ENCODE results near the gene GAS7. TPM values are rescaled to one million over a fixed set of nuclear protein-coding genes. Genes with fewer than 3 reads are reported as not detected.

The GAS7 gene
- total RNA-seq, 1 experiment from 2014 or later: 4.1 TPM

DNA sequence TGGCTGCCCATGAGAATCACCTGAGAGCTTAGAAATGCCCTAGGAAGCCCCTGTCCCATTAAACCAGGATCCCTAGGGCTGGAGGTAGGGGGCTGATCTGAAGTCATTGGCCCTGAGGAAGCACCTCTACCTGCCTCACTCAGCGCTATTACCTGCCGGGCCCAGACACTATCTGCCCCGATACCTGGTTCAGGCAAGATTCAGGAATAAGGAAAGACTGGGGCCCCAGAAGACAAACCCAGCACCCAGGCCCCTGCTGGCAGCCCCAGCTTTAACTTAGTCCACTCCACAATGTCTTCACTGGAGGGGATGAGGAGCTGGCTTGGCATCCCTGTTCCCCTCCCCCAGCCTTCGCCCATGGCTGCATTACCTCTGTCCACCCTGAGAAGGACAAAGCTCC, 126.3 kb downstream of the GAS7 start:
- DNase-seq (ENCODE audit: low read depth, low spot score) (no peak), ATAC-seq (no peak)
- ChIA-PET POLR2A (no interaction called here), CTCF (no interaction called here), RAD21 (ENCODE audit: low non-redundant PET in 1 of 2, low total read pairs in 2 of 2, uncharacterized antibody in 2 of 2, unreplicated experiment in 2 of 2) (no interaction called here)
- no TSS peak for BruUV-seq (replicated peaks)
- H3K9me2 ChIP-seq (ENCODE audit: insufficient read depth): no peaks in the 10 kb centered on the region
- H3K9me3 ChIP-seq (ENCODE audit: control insufficient read depth in 1 of 2, insufficient read depth in 1 of 2, low read depth in 1 of 2, low read length in 2 of 2): no peaks in the 10 kb centered on the region
- no peaks in the 10 kb centered on the region for H3K36me3 ChIP-seq (ENCODE audit: control insufficient read depth in 1 of 2, insufficient read depth in 2 of 2, low read length in 2 of 2)
- intact Hi-C loops (cut with micrococcal nuclease): no loop called here
- no peaks in the 10 kb centered on the region for H4K20me1 ChIP-seq (ENCODE audit: insufficient read depth)
- H3K4me3 ChIP-seq (replicated peaks in 1 of 2; ENCODE audit: low read depth in 1 of 2, low read length in 2 of 2): no peak overlapping the region
- H3K4me1 ChIP-seq (ENCODE audit: control insufficient read depth in 1 of 2, insufficient read depth in 2 of 2, low read length in 2 of 2): peaks cover 10 to 14% of the 10 kb centered on the region in 2 experiments
- no peak overlapping the region for H3K27ac ChIP-seq (ENCODE audit: low read depth, low read length)
- no peak overlapping the region for H3K4me2 ChIP-seq (ENCODE audit: low read length)
- no peaks in the 10 kb centered on the region for H3K79me2 ChIP-seq (ENCODE audit: insufficient read depth, low read length)
- no peaks in the 10 kb centered on the region; the same call in 1 of the 2 replicates for H3K27me3 ChIP-seq (ENCODE audit: insufficient read depth, low read length)
- no peak overlapping the region for H2AFZ ChIP-seq (ENCODE audit: low read depth, low read length, poor library complexity, severe bottlenecking)
- TF ChIP-seq, protein P1, sequence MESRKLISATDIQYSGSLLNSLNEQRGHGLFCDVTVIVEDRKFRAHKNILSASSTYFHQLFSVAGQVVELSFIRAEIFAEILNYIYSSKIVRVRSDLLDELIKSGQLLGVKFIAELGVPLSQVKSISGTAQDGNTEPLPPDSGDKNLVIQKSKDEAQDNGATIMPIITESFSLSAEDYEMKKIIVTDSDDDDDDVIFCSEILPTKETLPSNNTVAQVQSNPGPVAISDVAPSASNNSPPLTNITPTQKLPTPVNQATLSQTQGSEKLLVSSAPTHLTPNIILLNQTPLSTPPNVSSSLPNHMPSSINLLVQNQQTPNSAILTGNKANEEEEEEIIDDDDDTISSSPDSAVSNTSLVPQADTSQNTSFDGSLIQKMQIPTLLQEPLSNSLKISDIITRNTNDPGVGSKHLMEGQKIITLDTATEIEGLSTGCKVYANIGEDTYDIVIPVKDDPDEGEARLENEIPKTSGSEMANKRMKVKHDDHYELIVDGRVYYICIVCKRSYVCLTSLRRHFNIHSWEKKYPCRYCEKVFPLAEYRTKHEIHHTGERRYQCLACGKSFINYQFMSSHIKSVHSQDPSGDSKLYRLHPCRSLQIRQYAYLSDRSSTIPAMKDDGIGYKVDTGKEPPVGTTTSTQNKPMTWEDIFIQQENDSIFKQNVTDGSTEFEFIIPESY (IDR thresholded peaks at IDR 0.05; ENCODE audit: extremely low read depth, insufficient replicate concordance, low read length): no peak
- no peak for TF ChIP-seq RAD21 (IDR thresholded peaks at IDR 0.05; ENCODE audit: low read depth)
- TF ChIP-seq ELF1 (IDR thresholded peaks at IDR 0.05; ENCODE audit: borderline replicate concordance, low read depth): no peak
- no peak for TF ChIP-seq EGR1 (IDR thresholded peaks at IDR 0.05; ENCODE audit: low read depth)
- TF ChIP-seq SP1 (IDR thresholded peaks at IDR 0.05; ENCODE audit: low read depth): no peak
- TF ChIP-seq, protein P2, sequence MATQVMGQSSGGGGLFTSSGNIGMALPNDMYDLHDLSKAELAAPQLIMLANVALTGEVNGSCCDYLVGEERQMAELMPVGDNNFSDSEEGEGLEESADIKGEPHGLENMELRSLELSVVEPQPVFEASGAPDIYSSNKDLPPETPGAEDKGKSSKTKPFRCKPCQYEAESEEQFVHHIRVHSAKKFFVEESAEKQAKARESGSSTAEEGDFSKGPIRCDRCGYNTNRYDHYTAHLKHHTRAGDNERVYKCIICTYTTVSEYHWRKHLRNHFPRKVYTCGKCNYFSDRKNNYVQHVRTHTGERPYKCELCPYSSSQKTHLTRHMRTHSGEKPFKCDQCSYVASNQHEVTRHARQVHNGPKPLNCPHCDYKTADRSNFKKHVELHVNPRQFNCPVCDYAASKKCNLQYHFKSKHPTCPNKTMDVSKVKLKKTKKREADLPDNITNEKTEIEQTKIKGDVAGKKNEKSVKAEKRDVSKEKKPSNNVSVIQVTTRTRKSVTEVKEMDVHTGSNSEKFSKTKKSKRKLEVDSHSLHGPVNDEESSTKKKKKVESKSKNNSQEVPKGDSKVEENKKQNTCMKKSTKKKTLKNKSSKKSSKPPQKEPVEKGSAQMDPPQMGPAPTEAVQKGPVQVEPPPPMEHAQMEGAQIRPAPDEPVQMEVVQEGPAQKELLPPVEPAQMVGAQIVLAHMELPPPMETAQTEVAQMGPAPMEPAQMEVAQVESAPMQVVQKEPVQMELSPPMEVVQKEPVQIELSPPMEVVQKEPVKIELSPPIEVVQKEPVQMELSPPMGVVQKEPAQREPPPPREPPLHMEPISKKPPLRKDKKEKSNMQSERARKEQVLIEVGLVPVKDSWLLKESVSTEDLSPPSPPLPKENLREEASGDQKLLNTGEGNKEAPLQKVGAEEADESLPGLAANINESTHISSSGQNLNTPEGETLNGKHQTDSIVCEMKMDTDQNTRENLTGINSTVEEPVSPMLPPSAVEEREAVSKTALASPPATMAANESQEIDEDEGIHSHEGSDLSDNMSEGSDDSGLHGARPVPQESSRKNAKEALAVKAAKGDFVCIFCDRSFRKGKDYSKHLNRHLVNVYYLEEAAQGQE (IDR thresholded peaks at IDR 0.05; ENCODE audit: low read depth): no peak
- TF ChIP-seq JUND (IDR thresholded peaks at IDR 0.05): no peak
- TF ChIP-seq FOSL1 (IDR thresholded peaks at IDR 0.05; ENCODE audit: low read depth): no peak
- TF ChIP-seq SIN3A (IDR thresholded peaks at IDR 0.05; ENCODE audit: low read depth): no peak
- TF ChIP-seq, protein P3, sequence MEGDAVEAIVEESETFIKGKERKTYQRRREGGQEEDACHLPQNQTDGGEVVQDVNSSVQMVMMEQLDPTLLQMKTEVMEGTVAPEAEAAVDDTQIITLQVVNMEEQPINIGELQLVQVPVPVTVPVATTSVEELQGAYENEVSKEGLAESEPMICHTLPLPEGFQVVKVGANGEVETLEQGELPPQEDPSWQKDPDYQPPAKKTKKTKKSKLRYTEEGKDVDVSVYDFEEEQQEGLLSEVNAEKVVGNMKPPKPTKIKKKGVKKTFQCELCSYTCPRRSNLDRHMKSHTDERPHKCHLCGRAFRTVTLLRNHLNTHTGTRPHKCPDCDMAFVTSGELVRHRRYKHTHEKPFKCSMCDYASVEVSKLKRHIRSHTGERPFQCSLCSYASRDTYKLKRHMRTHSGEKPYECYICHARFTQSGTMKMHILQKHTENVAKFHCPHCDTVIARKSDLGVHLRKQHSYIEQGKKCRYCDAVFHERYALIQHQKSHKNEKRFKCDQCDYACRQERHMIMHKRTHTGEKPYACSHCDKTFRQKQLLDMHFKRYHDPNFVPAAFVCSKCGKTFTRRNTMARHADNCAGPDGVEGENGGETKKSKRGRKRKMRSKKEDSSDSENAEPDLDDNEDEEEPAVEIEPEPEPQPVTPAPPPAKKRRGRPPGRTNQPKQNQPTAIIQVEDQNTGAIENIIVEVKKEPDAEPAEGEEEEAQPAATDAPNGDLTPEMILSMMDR (IDR thresholded peaks at IDR 0.05 in 2 of 3, conservative IDR thresholded peaks at IDR 0.05 in 1 of 3; ENCODE audit: borderline replicate concordance in 1 of 3, insufficient read depth in 1 of 3, low read depth in 2 of 3, low read length in 2 of 3): no peak
- no peak for TF ChIP-seq SRF (IDR thresholded peaks at IDR 0.05; ENCODE audit: low read depth)
- no peak for TF ChIP-seq POLR2AphosphoS5 (IDR thresholded peaks at IDR 0.05; ENCODE audit: low read depth, low read length)
- no peak for TF ChIP-seq ZNF274 (IDR thresholded peaks at IDR 0.05; ENCODE audit: low read depth, low read length)
- H3K9ac ChIP-seq (ENCODE audit: low read length): no peak overlapping the region

Data from HCT116 (cell line).